Activated naive CD4-positive, alpha-beta T cell treated with anti-CD3 and anti-CD28 coated beads, Interleukin-2, amount 50 U/mL, for 16 hours (primary cell): ENCODE results near the gene NKX3-2.
"Not testable (repeated sequence)": the region's sequence is repeated elsewhere in the genome, so short reads cannot be mapped to it uniquely, and the experiment has no call there.

Source experiments
- DNase-seq: peaks from one replicate; pipeline ENCODE4 v3.0.0-alpha.2; 2020

NKX3-2 gene

DNA sequence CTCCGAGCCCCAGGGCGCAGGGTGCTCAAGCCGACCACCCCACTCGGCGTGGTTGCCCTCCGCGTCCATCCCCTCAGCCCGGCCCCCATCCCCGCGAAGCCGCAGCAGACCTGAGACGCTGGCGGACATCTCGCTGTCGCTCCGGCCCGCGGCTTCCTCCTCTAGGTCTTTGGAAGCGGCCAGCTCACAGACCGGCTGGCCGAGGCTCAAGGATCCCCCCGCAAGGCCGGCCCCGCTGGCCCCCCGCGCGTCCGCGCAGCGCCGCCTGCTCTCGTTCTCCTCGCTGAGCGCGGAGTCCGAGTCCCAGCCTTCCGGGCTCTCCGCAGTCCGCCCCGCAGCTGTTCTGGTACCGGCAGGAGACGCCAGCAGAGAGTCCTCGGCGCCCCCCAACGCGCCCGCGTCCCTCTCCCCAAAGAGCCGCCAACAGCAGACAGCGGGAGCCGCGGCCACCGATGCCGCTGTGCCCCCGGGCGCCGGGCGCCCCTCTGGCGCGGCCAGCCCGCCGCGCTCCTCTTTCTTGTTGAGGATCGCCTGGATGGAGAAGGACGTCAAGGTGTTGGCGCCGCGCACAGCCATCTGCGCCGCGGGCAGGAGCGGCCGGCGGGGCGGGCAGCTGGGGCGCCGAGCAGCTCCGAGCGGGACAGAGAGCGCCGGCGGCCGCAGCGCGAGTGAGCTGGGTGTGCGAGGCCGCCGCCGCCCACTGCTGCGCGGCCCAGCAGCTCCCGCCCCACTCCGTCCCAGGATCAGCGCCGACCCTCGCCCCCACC, at the start of gene NKX3-2:
TSS of gene NKX3-2 (minus strand) at position 670 of the 767 bp plus-strand sequence. CDS start at position 576, 94 bp downstream.
- DNase-seq = no peak

DNA sequence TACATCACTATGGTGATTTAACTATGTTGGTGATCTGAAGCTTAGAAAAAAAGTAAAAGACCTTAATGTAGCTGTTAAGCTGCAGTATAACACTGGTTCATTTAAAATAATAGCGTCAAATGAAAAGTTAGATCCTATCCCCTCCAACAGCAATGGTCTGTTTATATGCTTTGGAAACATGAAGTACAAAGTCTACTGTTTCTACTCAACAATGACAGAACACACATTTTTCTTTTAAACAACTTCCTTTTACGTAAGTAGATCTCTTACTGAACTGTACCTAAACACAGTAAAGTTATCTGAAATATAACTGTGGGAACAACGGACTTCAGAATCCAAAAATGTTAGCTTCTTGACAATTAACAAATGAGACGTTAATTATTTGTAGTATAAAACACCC, 47.9 kb upstream of the NKX3-2 start:
- DNase-seq = no peak

DNA sequence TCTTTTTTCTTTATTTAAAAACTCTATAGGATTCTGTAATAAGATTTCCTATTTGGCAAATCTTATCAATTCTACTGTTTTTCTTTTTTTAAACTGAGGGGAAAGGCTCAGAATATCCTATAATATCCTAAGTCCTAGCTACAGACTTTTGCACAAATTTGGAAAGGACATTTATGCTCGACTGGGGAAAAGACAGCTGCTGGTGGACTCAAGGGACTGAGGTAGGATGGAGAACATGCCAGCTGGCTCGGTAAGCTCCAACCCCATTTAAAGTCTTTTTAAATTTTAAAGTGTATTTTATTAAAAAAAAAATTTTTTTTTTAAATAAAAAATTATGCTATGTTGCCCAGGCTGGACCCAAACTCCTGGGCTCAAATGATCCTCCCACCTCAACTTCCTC, 46.5 kb upstream of the NKX3-2 start:
- no peak for DNase-seq

DNA sequence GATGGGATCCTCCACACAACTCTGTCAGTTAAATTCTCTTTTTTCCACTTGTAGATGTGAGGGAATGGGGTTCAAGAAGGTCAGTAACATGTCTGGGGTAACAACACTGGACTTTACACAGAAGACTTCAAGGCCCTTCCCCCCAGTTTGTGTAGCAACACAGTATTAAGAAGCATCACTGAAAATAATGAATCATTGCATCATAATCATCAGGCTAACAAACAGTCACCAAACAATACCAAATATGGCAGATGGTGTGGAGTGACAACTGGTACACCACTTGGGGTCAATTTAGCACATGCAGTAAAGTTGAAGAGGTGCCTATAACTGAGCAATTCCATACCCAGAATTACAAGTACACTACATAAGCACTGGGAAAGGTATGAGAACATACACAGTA, 44.6 kb upstream of the NKX3-2 start:
- DNase-seq = no peak

DNA sequence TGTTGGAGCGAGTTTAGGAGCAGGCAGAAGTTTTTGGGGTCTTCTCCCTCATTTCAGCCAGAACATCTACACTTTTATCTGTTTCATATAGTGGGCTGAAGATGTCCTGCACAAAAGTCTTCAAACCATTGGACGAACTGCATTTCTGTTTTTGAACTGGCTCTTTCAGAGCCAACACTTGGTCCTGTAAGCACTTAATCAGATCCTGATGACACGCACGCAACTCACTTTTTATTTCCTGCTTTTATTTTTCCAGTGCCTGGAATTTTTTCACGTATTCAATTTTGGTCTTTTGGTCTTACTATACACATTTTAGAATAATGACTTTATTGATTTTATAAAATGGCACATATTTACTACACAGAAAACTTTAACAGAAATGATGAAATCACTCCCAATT, 40.2 kb upstream of the NKX3-2 start:
- no peak for DNase-seq

DNA sequence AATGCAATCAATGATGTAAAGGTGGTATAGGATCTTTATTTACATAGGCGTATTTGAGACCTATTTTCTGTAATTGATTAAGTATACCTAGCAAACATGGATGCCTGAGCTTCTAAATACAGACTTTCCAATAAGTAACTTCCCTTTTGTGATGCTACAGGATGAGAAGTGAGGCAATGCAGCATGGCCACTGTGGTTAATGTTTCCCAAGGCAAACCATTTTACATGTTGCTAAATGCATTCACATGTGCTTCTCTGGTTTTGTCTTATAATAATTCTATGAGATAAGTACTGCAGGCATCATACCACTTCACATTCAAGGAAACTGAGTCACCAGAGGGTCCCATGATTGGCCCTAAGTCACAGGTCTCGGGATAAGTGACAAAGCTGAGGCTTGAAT, 35.7 kb upstream of the NKX3-2 start:
- no peak for DNase-seq

DNA sequence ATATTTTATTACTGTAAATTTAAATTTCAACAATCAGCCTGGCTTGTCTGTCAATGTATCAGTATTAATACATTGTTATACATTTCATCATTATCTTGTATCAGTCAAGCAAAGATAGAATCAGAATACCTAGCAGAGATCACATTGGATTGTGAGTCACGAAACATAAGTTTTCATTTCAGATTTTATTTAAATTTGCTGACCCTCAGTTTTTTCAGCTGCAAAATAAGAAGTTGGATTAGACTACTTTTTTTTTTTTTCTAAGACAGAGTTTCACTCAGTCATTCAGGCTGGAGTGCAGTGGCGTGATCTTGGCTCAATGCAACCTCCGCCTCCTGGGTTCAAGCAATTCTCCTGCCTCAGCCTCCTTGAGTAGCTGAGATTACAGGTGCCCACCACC, 33.4 kb upstream of the NKX3-2 start:
- no peak for DNase-seq

- DNase-seq = no peak
Observed at GRCh38 chr4:13570916-13571315, 26.6 kb upstream of the NKX3-2 start.

- DNase-seq = no peak
Observed at GRCh38 chr4:13567125-13567524, 22.8 kb upstream of the NKX3-2 start.

DNA sequence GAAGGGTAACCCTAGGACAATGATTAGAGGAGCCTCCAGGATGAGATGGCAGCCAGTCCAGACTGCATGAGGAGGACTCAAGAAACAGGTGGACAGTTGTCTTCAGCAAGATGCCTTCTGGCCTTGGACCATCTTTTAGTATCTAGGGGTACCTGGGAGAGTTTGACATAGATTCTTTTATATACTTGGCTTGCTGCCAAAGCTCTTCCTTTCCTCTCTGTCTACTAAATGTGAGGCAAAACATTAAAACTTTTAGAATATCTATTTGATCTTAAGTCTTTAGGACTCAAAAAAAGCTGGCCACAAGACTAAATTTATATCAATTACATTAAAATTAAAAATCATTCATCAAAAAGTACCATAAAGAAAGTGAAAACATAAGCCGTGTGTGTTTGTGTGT, 18.6 kb upstream of the NKX3-2 start:
- no peak for DNase-seq

GRCh38 chr4:13561673-13562072, 17.4 kb upstream of the NKX3-2 start:
- DNase-seq = no peak

- DNase-seq = not testable (repeated sequence)
Observed at GRCh38 chr4:13560111-13560510, 15.8 kb upstream of the NKX3-2 start.

DNA sequence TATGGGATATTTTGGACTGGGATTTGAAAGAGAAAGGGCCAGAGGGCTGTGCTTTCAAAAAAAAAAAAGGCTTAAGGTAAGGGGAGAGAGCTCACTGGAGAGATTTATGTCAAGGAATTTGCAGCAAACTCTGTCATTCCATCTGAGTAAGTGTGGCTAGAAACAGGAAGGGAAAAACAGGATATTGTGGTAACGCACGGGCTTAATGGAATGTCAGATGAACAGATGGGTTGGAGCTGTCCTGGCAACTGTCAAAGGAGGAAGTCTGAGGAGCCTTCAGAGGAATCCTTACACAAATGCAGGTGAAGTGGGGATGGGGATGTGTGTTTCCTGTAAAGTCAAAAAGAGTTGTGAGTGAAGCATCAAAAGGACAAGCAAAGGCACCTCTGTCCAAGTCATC, 15.1 kb upstream of the NKX3-2 start:
- no peak for DNase-seq

DNA sequence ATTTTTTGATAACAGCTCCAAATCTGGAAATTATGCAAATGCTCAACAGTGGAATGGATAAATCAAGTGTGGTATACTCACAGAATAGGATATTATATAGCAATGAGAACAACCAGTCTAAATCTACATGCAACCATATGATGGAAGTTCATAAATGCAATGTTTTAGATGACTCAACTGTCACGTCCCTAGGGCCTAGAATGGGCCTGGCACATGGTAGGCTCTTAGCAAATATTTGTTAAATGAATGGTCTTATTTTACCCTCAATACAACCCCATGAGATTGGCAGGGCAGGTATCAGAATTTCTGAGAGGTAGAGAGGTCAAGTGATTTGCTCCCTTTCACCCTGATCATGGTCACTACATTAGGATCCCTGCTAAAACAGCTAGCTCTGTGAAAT, 14.6 kb upstream of the NKX3-2 start:
- DNase-seq = no peak

- no peak for DNase-seq
Observed at GRCh38 chr4:13555325-13555724, 11.0 kb upstream of the NKX3-2 start.

DNA sequence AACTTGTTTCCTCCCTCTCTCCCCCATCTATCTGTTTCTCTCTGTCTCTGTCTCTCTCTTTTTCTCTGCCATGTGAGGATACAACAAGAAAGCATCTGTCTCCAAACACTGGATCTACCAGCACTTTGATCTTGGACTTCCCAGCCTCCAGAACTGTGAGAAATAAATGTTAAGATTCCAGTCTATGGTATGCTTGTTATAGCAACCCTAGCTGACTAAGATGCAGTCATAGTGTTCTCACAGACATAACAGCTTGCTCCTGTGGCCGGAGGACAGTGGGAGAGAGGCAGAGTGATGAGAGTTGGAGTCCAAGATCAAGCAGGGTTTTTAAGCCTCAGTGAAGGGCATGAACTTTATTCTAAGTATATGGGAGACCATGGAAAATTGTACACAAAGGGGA, 8.8 kb upstream of the NKX3-2 start:
- no peak for DNase-seq

GRCh38 chr4:13548984-13549546, 4.8 kb upstream of the NKX3-2 start:
- peak; percentile 85 for DNase-seq

- DNase-seq = no peak
Observed at GRCh38 chr4:13548059-13548983, 4.0 kb upstream of the NKX3-2 start.

DNA sequence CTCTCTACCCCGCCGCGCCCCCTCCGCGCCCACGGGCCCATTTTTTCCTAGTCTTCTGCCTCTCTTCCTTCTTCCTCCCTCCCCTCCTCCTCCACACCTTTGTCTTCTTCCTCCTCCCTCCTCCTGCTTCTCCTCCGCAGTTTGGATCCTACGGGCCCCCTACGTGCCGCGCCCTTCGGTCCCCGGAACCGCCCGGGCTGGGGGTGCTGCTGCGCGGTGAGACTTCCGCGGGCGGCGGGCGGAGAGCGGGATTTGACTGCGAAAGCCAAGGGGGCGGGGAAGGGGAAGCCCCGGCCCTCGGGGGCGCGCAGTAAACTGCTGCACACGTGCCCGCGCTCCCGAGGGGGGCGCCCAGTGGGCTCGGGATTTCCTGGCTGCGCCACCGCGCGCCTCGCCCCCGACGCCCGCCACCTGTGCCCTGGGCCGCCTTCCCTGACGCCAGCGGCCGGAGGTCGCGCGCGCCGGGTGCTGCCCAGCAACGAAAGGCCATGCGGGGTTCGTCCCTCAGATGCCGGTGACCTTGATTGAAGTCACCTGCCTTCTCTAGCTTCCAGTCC, 3.3 kb upstream of the NKX3-2 start:
- DNase-seq = peak; percentile 41

DNA sequence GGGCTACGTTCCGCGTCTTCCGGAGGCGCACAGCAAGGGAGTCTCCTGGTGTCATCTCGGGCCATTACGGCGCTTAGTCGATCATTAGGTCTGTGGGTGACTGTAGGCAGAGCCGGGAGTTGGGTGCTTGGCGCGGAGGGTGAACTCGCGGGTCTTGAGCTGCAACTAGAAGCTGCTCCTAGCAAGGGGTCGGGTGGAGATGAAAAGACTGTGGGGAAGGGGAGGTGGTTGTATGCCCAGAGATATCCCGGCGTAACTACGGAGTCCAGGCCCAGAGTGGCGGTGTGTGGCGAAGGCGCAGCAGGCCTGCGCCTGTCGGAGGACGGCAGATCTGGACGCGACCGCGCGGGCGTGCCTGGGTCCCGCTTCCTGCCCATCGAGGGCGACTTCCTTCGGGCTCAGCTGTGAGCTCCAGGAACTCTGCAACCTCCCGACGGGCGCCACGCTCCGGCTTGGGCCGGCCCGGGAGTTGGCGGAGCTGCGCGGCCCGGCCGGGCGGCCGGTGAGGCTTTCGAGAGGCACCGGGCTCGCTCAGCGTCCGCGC, 2.7 kb upstream of the NKX3-2 start:
- no peak for DNase-seq

GRCh38 chr4:13546142-13546940, 2.0 kb upstream of the NKX3-2 start:
- no peak for DNase-seq

DNA sequence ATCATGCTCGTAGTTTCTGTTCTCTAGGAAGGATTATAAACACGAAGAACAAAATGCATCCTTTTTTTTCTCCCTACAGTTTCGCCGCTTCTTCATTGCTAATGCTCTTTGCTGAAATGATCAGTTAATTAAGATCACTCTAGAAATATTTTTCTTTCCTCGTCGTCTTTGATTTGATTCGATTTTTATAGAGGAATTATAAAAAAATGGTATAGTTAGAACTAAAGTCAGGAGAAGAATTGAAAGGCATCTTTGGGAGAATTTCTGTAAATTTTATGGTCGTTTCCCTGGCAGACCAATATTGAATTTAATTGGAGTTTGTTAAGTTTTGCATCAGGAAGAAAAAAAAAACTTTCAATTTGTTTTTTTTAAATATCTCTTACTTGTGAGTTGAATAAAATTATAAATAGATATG, 1.1 kb upstream of the NKX3-2 start:
- no peak for DNase-seq
